GM19025 (cell line): ENCODE measurements around the gene CYB5R3.
"Not testable (repeated sequence)": the region's sequence is repeated elsewhere in the genome, so short reads cannot be mapped to it uniquely, and the experiment has no call there.

Experiments used
- ATAC-seq: cut with Tn5 transposase; IDR thresholded peaks from one replicate; pipeline ENCODE4 v1.9.1; 2021; ENCODE audit warnings: mild to moderate bottlenecking, low read depth, moderate library complexity; ENCODE audit not compliant: unreplicated experiment

CYB5R3 gene

GRCh38 chr22:42608823-42609361 lies 40.3 kb downstream of the CYB5R3 start:
- no peak for ATAC-seq

- no peak for ATAC-seq
These were observed 40.9 kb downstream of the CYB5R3 start for GRCh38 chr22:42608136-42608822.

- not testable (repeated sequence) for ATAC-seq
These were observed 41.6 kb downstream of the CYB5R3 start for GRCh38 chr22:42607641-42608040.

GRCh38 chr22:42604403-42604802 lies 44.8 kb downstream of the CYB5R3 start:
- no peak for ATAC-seq

- no peak for ATAC-seq
These were observed 45.8 kb downstream of the CYB5R3 start for GRCh38 chr22:42603427-42603826.

GRCh38 chr22:42602470-42602869 lies 46.7 kb downstream of the CYB5R3 start:
- ATAC-seq: no peak

- no peak for ATAC-seq
These were observed 47.2 kb downstream of the CYB5R3 start for GRCh38 chr22:42601879-42602465.

- no peak for ATAC-seq
These were observed 52.2 kb downstream of the CYB5R3 start for GRCh38 chr22:42596863-42597530.

- ATAC-seq: no peak
These were observed 52.9 kb downstream of the CYB5R3 start for GRCh38 chr22:42596336-42596735.

- no peak for ATAC-seq
These were observed 53.8 kb downstream of the CYB5R3 start for GRCh38 chr22:42595434-42595833.

- ATAC-seq: no peak
These were observed 57.2 kb downstream of the CYB5R3 start for GRCh38 chr22:42591987-42592386.

GRCh38 chr22:42587588-42588175 lies 61.5 kb downstream of the CYB5R3 start:
- ATAC-seq: no peak

GRCh38 chr22:42586381-42586780 lies 62.8 kb downstream of the CYB5R3 start:
- ATAC-seq: no peak

- no peak for ATAC-seq
These were observed 64.1 kb downstream of the CYB5R3 start for GRCh38 chr22:42585096-42585495.

GRCh38 chr22:42584364-42584940 lies 64.7 kb downstream of the CYB5R3 start:
- no peak for ATAC-seq

- ATAC-seq: no peak
These were observed 66.2 kb downstream of the CYB5R3 start for GRCh38 chr22:42582987-42583386.

GRCh38 chr22:42581762-42582716 lies 67.2 kb downstream of the CYB5R3 start:
- ATAC-seq: no peak

GRCh38 chr22:42581194-42581761 lies 67.9 kb downstream of the CYB5R3 start:
- ATAC-seq: not testable (repeated sequence)

GRCh38 chr22:42580040-42580439 lies 69.2 kb downstream of the CYB5R3 start:
- ATAC-seq: not testable (repeated sequence)
